ENCODE measurements around the gene KIF13A.
"Not testable (repeated sequence)": the region's sequence is repeated elsewhere in the genome, so short reads cannot be mapped to it uniquely, and the experiment has no call there.

KIF13A gene

DNA sequence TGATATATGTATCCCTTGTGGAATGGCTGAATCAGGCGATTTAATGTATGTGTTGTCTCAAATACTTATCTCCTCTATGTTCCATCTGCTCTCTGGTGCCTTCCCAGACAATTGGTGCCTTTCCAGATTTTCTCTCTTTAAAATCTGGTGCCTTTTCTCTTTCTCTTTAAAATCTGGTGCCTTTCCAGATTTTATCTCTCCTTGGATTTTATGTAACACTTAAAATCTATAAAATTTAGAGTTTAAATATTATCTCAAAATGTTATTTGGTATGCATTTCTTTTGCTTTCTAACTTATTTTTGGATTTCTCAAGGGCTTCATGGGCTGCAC, 116.3 kb downstream of the KIF13A start:
- peak; percentile 67 for DNase-seq (ENCODE audit: low spot score)

GRCh38 chr6:17870300-17871188, 116.9 kb downstream of the KIF13A start:
- no peak for DNase-seq (ENCODE audit: low spot score)

DNA sequence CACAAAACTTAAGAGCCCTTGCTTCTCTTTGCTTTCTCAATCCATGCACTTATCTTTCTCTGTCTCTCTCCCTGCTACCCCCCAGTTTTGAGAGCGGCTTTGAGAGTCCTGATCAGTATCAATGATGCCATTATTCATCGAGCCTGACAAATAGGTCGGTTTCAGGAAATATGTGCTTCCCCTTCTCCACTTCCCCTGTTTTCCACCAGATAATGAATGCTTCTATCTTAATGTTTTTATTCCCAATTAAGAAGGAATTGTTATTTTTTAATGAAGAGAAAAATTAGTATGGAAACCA, 117.7 kb downstream of the KIF13A start:
- no peak for DNase-seq (ENCODE audit: low spot score)

DNA sequence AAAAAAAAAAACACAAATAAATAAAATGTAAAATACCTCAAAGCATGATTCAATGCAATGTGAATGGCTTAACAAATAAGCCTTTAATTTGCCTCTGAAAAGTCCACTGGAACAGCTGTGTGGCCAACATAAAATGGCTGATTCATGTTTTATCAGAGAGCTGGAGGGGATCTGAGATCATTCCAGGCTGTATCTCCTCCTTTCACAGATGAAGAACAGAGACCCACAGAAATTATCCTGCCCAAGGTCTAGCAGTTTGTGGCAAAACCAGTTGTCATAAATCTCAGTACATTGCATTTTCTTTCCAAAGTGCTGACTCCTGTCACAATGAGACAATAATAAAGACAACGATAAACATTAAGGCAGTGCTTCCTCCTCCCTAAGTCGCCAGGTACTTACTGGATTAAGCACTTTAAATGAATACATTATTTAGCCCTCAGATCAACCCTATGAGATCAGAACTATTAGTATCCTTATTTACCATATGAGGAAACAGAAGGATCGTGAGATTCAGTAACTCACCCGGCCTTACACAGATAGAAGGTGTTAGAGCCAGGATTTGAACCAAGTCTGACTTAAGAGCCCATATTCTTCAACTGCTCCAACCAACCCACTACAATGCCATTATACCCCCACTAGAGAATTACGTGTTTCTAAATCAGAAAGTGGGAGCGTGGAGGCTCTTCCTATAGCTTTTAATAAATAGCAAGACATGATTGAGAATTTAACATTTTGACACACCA, 118.3 kb downstream of the KIF13A start:
- no peak for DNase-seq (ENCODE audit: low spot score)

GRCh38 chr6:17867880-17868279, 119.6 kb downstream of the KIF13A start:
- DNase-seq (ENCODE audit: low spot score) = peak; percentile 96

DNA sequence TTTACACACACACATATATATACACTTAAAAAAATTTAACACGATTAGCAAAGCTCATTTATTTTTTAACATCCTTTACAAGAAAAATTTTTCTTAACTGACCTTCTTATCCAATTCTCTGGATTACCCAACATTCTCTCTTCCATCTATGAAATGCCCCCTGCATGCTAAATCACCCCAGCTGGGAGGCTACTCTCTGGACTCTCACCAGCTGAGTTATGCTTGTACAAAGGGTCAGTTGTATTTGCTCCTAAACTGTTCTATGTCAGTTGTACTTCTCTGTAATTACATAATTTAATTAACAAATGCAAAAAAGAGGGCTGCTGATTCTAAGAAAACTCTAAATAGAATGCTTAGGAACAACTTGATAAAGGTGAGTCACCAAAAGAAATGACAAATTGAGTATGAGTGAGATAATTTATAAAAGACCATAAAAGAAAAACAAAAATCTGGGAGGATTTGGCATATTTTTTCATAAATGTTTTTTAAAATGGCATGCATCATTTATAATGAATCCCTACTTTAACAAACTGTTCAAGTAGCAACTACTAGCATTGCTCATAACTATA, 120.5 kb downstream of the KIF13A start:
- no peak for DNase-seq (ENCODE audit: low spot score)

GRCh38 chr6:17865798-17866725, 121.4 kb downstream of the KIF13A start:
- no peak for DNase-seq (ENCODE audit: low spot score)

GRCh38 chr6:17865243-17865642, 122.2 kb downstream of the KIF13A start:
- peak; percentile 82 for DNase-seq (ENCODE audit: low spot score)

GRCh38 chr6:17863901-17864754, 123.3 kb downstream of the KIF13A start:
- DNase-seq (ENCODE audit: low spot score) = no peak

DNA sequence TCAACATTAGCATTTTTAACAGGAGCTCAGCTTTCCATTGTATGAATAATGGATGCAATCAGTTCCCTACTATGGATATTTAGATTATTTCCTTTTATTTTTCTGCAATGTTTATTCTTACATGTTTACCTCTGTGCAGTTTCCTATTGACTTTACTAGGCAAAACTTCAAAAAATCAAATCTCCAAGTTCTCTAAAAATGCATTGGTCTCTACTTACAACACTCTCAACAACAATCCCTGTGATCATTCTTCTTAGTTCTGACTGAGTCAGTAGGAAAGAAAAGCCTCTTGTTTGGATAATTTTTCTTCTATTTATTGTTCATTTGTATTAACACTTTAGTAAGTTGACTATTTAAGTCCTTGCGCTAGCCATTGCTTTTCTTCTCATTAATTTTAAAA, 126.1 kb downstream of the KIF13A start:
- no peak for DNase-seq (ENCODE audit: low spot score)

DNA sequence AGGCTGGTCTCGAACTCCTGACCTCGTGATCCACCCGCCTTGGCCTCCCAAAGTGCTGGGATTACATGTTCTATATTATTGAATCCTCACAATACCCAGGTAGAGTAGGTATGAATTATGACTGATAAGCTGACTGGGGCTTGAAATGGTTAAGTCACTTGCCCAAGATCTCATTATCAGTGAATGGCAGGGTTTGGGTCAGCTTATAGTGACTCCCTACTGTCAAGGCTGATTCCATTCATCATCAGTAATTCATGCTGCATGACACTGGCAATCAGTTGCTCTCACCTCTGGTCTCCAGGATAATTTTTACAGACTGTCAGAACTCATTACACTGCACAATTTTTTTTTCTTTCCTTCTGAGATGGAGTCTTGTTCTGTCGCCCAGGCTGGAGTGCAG, 127.6 kb downstream of the KIF13A start:
- no peak for DNase-seq (ENCODE audit: low spot score)

DNA sequence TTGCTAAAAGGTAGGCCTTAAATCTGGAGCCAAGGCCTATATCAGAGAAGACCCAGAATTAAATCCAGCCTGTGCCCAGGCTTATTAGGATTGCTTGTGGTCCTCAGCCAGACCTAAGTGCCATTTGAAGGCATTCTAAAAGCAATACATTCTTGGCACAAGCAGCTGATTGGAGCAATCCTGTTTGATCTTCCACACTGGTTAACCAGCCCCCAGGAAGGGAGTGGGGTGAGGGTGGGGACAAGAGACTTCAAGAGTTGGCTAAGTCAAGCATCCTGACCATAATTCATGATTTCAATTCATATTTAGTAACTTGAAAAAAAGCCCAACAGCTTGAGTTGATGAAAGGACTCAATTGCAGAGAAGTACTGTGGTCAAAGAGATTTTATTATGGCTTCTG, 128.9 kb downstream of the KIF13A start:
- DNase-seq (ENCODE audit: low spot score) = no peak

- not testable (repeated sequence) for DNase-seq (ENCODE audit: low spot score)
Measured at GRCh38 chr6:17857188-17857587, 130.2 kb downstream of the KIF13A start.

GRCh38 chr6:17856306-17856705, 131.1 kb downstream of the KIF13A start:
- DNase-seq (ENCODE audit: low spot score) = no peak

- DNase-seq (ENCODE audit: low spot score) = peak; percentile 58
Measured at GRCh38 chr6:17855381-17855780, 132.1 kb downstream of the KIF13A start.

DNA sequence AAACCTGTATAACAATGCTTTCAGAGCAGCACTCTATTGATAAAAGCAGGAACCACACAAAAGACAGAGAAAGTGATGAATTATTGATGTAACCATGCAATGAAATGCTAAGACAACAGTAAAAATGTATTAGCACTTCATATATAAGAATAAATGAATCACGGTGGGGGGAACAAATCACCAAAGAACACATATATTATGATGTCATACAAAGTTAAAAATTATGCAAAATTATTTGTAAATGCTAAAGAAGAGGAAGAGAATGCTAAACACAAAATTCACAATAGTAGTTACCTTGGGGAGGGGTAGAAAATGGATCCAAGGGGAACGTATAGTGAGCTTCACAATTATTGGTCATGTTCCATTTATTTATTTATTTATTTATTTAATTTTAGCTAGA, 133.9 kb downstream of the KIF13A start:
- no peak for DNase-seq (ENCODE audit: low spot score)

DNA sequence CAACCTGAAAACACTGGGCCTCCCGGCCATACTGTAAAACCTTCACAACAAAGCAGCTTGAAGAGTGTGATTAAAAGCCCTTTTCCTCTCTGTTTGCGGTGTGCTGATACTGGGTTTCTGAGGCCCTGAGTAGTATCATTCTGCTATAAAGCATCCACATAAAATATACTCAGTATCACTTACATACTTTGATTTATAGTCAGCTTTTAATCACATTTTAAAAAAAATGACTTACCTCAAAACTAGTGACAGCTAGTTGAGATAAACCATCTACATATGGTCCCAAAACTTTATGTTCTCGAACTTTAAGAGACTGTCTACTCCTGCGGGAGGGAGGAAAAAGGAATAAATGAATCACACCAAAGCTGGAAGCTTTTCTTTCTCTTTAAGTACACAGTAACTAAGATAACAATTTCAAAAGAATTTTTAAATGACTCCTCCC, 135.7 kb downstream of the KIF13A start:
- DNase-seq (ENCODE audit: low spot score) = no peak

GRCh38 chr6:17851001-17851719, 136.3 kb downstream of the KIF13A start:
- DNase-seq (ENCODE audit: low spot score) = peak; percentile 62

- no peak for DNase-seq (ENCODE audit: low spot score)
Measured at GRCh38 chr6:17850281-17850680, 137.2 kb downstream of the KIF13A start.

DNA sequence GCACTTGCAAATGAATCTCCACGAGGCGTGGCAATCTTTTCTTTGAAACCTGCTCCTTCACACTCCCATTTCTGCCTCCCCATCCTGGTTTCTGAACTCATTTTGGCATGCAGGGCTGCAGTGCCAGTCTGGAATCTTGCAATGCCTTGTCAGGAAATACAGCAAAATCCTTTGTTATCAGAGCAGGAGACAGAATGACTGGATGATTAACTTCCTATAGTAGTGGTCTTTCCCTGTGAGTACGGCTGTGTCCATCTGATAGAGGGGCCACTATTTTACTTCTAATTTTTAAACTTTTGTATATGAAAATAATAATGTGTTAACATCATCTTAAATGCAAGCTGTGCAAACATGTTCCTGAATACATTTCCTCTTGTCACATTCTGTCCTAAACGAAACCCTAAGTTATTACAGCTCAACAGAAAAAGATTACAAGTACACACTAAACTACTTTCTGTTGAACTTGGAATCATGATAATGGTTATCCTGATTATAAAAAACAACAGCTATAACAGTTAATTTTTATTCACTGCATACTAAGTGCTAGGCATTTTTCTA, 140.2 kb downstream of the KIF13A start:
- DNase-seq (ENCODE audit: low spot score) = no peak

Measured in cerebellar cortex (tissue), 1 donor.